ENCODE measurements around the gene FDX1. TPM values are rescaled to one million over a fixed set of nuclear protein-coding genes. Genes with fewer than 3 reads are reported as not detected.
A peak's percentile ranks its signal among the peaks of the same experiment; 100 is the strongest.

The FDX1 gene
- total RNA-seq, 2 experiments from 2014 or later, result 13.3 to 15.9 TPM

GRCh38 chr11:110455718-110456117 is 26.0 kb downstream of the FDX1 start:
- Histone ChIP-seq H3K4me1 (ENCODE audit: insufficient read depth, low read length, poor library complexity, severe bottlenecking) (no peaks in the 10 kb centered on the region), H3K4me3 (ENCODE audit: low read depth, low read length, poor library complexity, severe bottlenecking) (no peak overlapping the region), H2AFZ (ENCODE audit: low read length) (no peak overlapping the region), H3K36me3 (ENCODE audit: insufficient read depth, low read length) (peaks cover 49% of the 10 kb centered on the region), H3K9me3 (ENCODE audit: low read length) (no peaks in the 10 kb centered on the region), H3K27ac (ENCODE audit: low read depth, low read length, poor library complexity, severe bottlenecking) (no peak overlapping the region), H3K9me2 (ENCODE audit: insufficient read depth, low read length) (no peaks in the 10 kb centered on the region), H4K20me1 (ENCODE audit: insufficient read depth, low read length) (no peaks in the 10 kb centered on the region), H3K79me2 (ENCODE audit: insufficient read depth, low read depth, low read length) (no peaks in the 10 kb centered on the region; the same call in 1 of the 2 replicates), H3K4me2 (ENCODE audit: low read length) (no peak overlapping the region)
- intact Hi-C loops (cut with micrococcal nuclease; ENCODE audit: unreplicated experiment), result no loop called here
- CTCF ChIA-PET (ENCODE audit: unreplicated experiment), result no interaction called here
- POLR2A ChIA-PET, result interaction anchor here (0.6 to 0.7 kb wide), 2 partner anchors 25 to 1537 kb away, joined by 3 to 4 read pairs; no protein-coding TSS in a partner anchor
- no peak for DNase-seq (ENCODE audit: low spot score)
- no TSS peak for BruUV-seq (replicated peaks)
- TF ChIP-seq CTCF (conservative IDR thresholded peaks at IDR 0.05; ENCODE audit: low read length) (no peak), EZH2phosphoT487 (IDR thresholded peaks at IDR 0.05; ENCODE audit: borderline replicate concordance, low read depth, low read length) (no peak)

GRCh38 chr11:110463153-110463552 is 33.4 kb downstream of the FDX1 start:
- no TSS peak for BruUV-seq (replicated peaks)
- H3K27ac ChIP-seq (ENCODE audit: low read depth, low read length, poor library complexity, severe bottlenecking), result no peak overlapping the region
- H2AFZ ChIP-seq (ENCODE audit: low read length), result no peak overlapping the region
- no peaks in the 10 kb centered on the region for H3K9me3 ChIP-seq (ENCODE audit: low read length)
- H3K79me2 ChIP-seq (ENCODE audit: insufficient read depth, low read depth, low read length), result no peaks in the 10 kb centered on the region
- DNase-seq (ENCODE audit: low spot score), result peak; percentile 20
- H3K4me3 ChIP-seq (ENCODE audit: low read depth, low read length, poor library complexity, severe bottlenecking), result no peak overlapping the region
- H4K20me1 ChIP-seq (ENCODE audit: insufficient read depth, low read length), result no peaks in the 10 kb centered on the region
- H3K4me1 ChIP-seq (ENCODE audit: insufficient read depth, low read length, poor library complexity, severe bottlenecking), result no peaks in the 10 kb centered on the region
- ChIA-PET POLR2A (interaction anchor here (0.6 to 0.7 kb wide), 2 partner anchors 401 to 732 kb away, joined by 3 read pairs; no protein-coding TSS in a partner anchor), CTCF (ENCODE audit: unreplicated experiment) (interaction anchor here (0.6 kb wide), 1 partner anchor 291 kb away, joined by 3 read pairs; no protein-coding TSS in a partner anchor)
- H3K4me2 ChIP-seq (ENCODE audit: low read length), result no peak overlapping the region
- H3K36me3 ChIP-seq (ENCODE audit: insufficient read depth, low read length), result peaks cover 56% of the 10 kb centered on the region
- H3K9me2 ChIP-seq (ENCODE audit: insufficient read depth, low read length), result no peaks in the 10 kb centered on the region
- intact Hi-C loops (cut with micrococcal nuclease; ENCODE audit: unreplicated experiment), result no loop called here
- peak; percentile 68 for TF ChIP-seq CTCF (conservative IDR thresholded peaks at IDR 0.05; ENCODE audit: low read length)
- no peak for TF ChIP-seq EZH2phosphoT487 (IDR thresholded peaks at IDR 0.05; ENCODE audit: borderline replicate concordance, low read depth, low read length)

- Histone ChIP-seq H2AFZ (ENCODE audit: low read length) (no peak overlapping the region), H3K79me2 (ENCODE audit: insufficient read depth, low read depth, low read length) (no peaks in the 10 kb centered on the region), H3K4me3 (ENCODE audit: low read depth, low read length, poor library complexity, severe bottlenecking) (no peak overlapping the region), H3K9me2 (ENCODE audit: insufficient read depth, low read length) (no peaks in the 10 kb centered on the region), H3K9me3 (ENCODE audit: low read length) (no peaks in the 10 kb centered on the region), H3K4me1 (ENCODE audit: insufficient read depth, low read length, poor library complexity, severe bottlenecking) (no peaks in the 10 kb centered on the region), H3K36me3 (ENCODE audit: insufficient read depth, low read length) (peaks cover 37% of the 10 kb centered on the region), H3K27ac (ENCODE audit: low read depth, low read length, poor library complexity, severe bottlenecking) (no peak overlapping the region), H3K4me2 (ENCODE audit: low read length) (no peak overlapping the region), H4K20me1 (ENCODE audit: insufficient read depth, low read length) (no peaks in the 10 kb centered on the region)
- ChIA-PET POLR2A (interaction anchor here (0.7 to 1.1 kb wide), 2 partner anchors 14 to 94 kb away, joined by 3 to 7 read pairs; no protein-coding TSS in a partner anchor), CTCF (ENCODE audit: unreplicated experiment) (interaction anchor here (0.5 to 0.7 kb wide), 2 partner anchors 16 to 726 kb away, joined by 3 to 4 read pairs; no protein-coding TSS in a partner anchor)
- no peak for DNase-seq (ENCODE audit: low spot score)
- TF ChIP-seq EZH2phosphoT487 (IDR thresholded peaks at IDR 0.05; ENCODE audit: borderline replicate concordance, low read depth, low read length) (no peak), CTCF (conservative IDR thresholded peaks at IDR 0.05; ENCODE audit: low read length) (no peak)
- intact Hi-C loops (cut with micrococcal nuclease; ENCODE audit: unreplicated experiment), result no loop called here
- BruUV-seq (replicated peaks), result no TSS peak
Measured at GRCh38 chr11:110465231-110465630, 35.5 kb downstream of the FDX1 start.

Data from OCI-LY7 (cell line).